Memory B cell (primary cell): ENCODE measurements around the gene TMC1.
"Not testable (repeated sequence)": the region's sequence is repeated elsewhere in the genome, so short reads cannot be mapped to it uniquely, and the experiment has no call there.

ENCODE experiments used
- ATAC-seq: fragments of 150-1000 bp; cut with Tn5 transposase; 2 replicates; pipeline ENCODE4 v1.10.0; 2021; ENCODE audit warnings: low read depth, mild to moderate bottlenecking, moderate library complexity
- DNase-seq, 2 donors: peaks; one replicate each; pipeline ENCODE4 v3.0.0; 2022; ENCODE audit warnings: low spot score in 2 of 2
- H3K27ac Mint-ChIP-seq: one replicate; pipeline ENCODE4 v1.8.0; 2022; ENCODE audit warnings: mild to moderate bottlenecking, moderate library complexity, mixed read lengths
- H3K27me3 Mint-ChIP-seq: one replicate; pipeline ENCODE4 v1.8.0; 2022; ENCODE audit warnings: mixed read lengths
- H3K36me3 Mint-ChIP-seq: one replicate; pipeline ENCODE4 v1.8.0; 2022; ENCODE audit warnings: mild to moderate bottlenecking, mixed read lengths
- H3K4me1 Mint-ChIP-seq: one replicate; pipeline ENCODE4 v1.8.0; 2022; ENCODE audit warnings: mixed read lengths
- H3K4me3 Mint-ChIP-seq: one replicate; pipeline ENCODE4 v1.8.0; 2022; ENCODE audit warnings: mild to moderate bottlenecking, moderate library complexity, mixed read lengths
- H3K9me3 Mint-ChIP-seq: one replicate; pipeline ENCODE4 v1.8.0; 2022; ENCODE audit warnings: mixed read lengths

Gene TMC1

DNA sequence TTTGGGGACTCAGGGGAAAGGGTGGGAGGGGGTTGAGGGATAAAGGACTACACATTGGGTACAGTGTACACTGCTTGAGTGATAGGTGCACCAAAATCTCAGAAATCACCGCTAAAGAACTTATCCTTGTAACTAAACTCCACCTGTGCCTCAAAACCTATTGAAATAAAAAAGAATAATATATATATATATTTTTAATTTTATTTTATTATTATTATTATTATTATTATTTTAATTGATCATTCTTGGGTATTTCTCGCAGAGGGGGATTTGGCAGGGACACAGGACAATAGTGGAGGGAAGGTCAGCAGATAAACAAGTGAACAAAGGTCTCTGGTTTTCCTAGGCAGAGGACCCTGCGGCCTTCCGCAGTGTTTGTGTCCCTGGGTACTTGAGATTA lies 328.8 kb downstream of the TMC1 start:
- not testable (repeated sequence) for H3K36me3 Mint-ChIP-seq, H3K27me3 Mint-ChIP-seq, H3K4me1 Mint-ChIP-seq, H3K4me3 Mint-ChIP-seq, ATAC-seq, H3K9me3 Mint-ChIP-seq, H3K27ac Mint-ChIP-seq, DNase-seq

DNA sequence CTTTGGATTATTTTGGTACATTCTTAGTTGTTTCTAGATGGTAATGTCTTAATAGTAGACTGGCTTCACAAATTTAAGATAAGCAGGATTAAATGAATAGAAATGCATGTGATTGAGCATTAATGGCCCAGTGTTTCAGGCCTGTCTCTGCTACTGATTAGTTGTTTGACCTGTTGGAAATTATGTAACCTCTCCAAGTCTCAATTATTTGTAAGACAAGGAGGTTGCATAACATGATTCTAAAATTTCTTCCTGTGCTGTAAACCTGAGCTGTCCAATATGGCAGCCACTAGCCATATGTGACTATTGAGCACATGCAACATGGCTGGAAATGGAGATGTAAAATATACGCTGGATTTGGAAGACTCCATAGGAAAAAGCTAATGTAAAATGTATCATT lies 333.9 kb downstream of the TMC1 start:
- no peak overlapping the region for H3K4me3 Mint-ChIP-seq

DNA sequence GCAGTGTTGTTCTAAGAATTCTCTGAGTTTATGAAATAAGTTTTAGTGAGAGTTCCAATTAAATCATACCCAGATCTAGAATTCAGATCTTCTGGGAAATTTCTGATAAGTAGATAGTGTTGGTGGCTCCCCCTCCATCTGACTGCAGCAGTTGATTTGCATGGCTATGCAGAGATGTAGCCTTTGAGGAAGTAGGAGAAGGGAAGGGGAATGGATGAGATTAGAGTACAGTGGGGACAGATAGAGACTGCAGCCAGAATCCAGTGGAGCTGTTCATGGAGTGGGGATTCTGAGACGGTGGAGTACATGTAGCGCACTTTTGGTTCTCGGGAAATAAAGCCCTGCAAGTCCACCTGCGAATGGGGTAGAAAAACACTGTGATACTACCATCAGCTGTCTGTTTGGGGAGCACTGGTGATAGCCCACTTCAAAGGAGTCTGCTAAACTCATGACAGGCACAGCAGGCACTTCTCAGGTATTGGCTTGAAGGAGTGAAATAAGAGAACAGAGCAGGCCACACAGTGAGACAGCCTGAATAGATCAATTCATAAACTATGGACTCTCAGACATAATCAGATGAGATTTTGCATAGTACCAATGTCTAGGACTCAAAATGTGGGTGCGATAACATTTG lies 334.6 kb downstream of the TMC1 start:
- ATAC-seq (no peak), DNase-seq (no peak)
- H3K4me3 Mint-ChIP-seq: no peak overlapping the region
- no peaks in the 10 kb centered on the region for H3K27me3 Mint-ChIP-seq
- no peaks in the 10 kb centered on the region for H3K9me3 Mint-ChIP-seq
- no peaks in the 10 kb centered on the region for H3K36me3 Mint-ChIP-seq
- H3K27ac Mint-ChIP-seq: no peak overlapping the region
- H3K4me1 Mint-ChIP-seq: peaks cover 2% of the 10 kb centered on the region

More for the DNA sequence above, 333.9 kb downstream of the TMC1 start:
- H3K27me3 Mint-ChIP-seq: no peaks in the 10 kb centered on the region
- no peak overlapping the region for H3K27ac Mint-ChIP-seq
- DNase-seq (no peak), ATAC-seq (no peak)
- H3K4me1 Mint-ChIP-seq: peaks cover 2% of the 10 kb centered on the region
- H3K9me3 Mint-ChIP-seq: no peaks in the 10 kb centered on the region
- H3K36me3 Mint-ChIP-seq: no peaks in the 10 kb centered on the region

DNA sequence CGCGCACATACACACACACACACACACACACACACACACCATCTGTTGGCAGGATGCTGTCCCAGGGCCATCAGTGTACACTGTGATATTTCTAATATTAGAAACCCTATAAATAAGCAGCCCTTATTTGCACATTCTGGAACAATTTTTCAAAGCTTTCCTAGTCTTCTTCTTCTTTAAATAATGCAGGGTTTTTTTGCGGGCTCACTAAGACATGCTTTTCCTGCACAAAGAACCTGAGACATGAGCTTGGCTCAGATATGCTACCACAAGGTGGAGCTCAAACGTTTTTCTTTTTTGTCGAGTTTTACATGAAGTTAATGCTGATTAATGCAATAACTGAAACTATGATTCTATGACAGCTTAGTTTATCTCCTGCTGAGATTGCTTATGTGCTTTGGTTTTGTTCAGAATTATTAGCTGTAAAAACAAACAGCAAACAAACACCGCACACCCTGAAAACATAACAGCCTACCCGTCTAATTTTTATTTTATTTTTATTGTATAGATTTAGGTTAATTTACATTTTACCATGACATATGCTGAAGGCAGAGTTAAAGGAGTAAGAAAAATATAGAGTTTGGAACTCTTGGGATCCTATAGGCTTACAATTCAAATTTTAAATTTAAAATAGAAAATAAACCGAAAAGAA lies 335.7 kb downstream of the TMC1 start:
- H3K36me3 Mint-ChIP-seq: no peaks in the 10 kb centered on the region
- no peak for DNase-seq
- H3K4me3 Mint-ChIP-seq: no peak overlapping the region
- no peak overlapping the region for H3K27ac Mint-ChIP-seq
- ATAC-seq: no peak
- no peaks in the 10 kb centered on the region for H3K27me3 Mint-ChIP-seq
- H3K4me1 Mint-ChIP-seq: peaks cover 2% of the 10 kb centered on the region
- H3K9me3 Mint-ChIP-seq: no peaks in the 10 kb centered on the region

DNA sequence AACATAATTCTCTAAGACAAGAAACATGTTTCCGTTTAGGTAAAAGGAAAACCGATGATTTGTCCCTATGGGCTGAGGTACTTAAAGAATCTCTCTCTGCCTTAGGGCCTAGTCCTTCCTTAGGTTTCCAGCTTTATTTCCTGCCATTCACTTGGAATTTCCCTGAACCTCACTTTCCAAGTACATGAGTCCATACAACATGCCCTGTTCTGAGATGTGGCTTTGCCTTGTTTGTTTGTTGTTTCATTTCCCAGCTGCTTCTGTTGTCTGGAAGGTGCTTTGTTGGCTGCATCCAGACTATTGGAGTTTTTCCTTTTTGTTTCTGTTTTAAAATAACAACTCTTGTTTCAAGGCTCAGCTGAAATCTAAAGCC lies 336.2 kb downstream of the TMC1 start:
- no peaks in the 10 kb centered on the region for H3K9me3 Mint-ChIP-seq
- ATAC-seq: no peak

DNA sequence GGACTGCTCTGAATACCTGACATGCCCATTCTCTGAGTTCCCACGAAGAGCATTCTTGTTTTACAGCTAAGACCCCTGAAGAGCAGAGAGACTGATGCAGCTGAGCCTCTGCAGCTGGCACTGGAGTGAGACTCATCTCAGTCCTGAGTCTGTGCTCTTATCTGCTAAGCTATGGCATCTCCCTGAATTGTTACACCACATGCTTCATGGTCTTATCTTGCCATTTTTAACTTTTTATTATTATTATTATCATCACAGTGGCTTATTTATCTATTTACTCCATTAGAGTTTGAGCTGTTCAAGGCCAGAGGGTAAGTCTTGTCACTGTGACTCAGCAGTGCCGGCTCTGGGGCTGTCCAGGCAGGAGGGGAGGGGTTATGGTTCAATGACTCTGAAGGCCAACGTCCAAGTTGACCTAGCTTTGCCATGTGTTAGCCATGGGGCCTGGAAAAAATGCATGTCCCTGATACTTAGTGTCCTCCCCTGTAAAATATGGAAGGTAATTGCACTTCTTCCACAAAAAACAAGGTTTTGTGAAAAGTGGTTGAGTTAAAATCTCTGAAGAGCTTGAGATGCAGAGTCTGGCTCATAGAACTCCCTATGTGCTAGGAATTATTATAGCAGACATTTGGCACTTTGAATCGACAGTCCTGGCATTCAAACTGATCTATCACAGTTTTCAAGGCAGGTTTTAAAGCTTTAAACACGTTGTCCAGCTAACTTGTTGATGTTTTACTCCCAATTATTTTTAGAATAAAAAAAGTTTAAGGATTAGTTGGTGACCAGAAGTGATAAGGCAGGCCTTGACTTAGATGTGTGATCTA lies 336.9 kb downstream of the TMC1 start:
- ATAC-seq: no peak
- H3K9me3 Mint-ChIP-seq: no peaks in the 10 kb centered on the region
- H3K36me3 Mint-ChIP-seq: no peaks in the 10 kb centered on the region

More for the DNA sequence above, 336.2 kb downstream of the TMC1 start:
- H3K27me3 Mint-ChIP-seq: no peaks in the 10 kb centered on the region
- no peak overlapping the region for H3K4me3 Mint-ChIP-seq
- H3K27ac Mint-ChIP-seq: no peak overlapping the region
- peaks cover 2% of the 10 kb centered on the region for H3K4me1 Mint-ChIP-seq
- DNase-seq: no peak
- no peaks in the 10 kb centered on the region for H3K36me3 Mint-ChIP-seq

DNA sequence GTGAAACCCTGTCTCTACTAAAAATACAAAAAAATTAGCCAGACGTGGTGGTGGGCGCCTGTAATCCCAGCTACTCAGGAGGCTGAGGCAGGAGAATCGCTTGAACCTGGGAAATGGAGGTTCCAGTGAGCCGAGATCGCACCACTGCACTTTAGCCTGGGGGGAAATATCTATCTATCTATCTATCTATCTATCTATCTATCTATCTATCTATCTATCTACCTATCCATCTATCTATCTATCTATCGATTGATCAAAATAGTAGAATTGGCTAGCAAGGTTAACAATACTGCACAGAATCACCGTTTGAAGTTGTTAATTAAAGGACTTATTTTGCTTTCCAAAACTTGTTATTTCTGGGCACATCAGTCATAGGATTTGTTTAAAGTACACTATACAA lies 341.4 kb downstream of the TMC1 start:
- H3K27me3 Mint-ChIP-seq, ATAC-seq, H3K4me1 Mint-ChIP-seq, H3K27ac Mint-ChIP-seq, DNase-seq, H3K36me3 Mint-ChIP-seq, H3K9me3 Mint-ChIP-seq, H3K4me3 Mint-ChIP-seq: not testable (repeated sequence)

More for the DNA sequence above, 336.9 kb downstream of the TMC1 start:
- Mint-ChIP-seq H3K4me3 (no peak overlapping the region), H3K4me1 (peaks cover 2% of the 10 kb centered on the region), H3K27ac (no peak overlapping the region), H3K27me3 (no peaks in the 10 kb centered on the region)
- DNase-seq: no peak

DNA sequence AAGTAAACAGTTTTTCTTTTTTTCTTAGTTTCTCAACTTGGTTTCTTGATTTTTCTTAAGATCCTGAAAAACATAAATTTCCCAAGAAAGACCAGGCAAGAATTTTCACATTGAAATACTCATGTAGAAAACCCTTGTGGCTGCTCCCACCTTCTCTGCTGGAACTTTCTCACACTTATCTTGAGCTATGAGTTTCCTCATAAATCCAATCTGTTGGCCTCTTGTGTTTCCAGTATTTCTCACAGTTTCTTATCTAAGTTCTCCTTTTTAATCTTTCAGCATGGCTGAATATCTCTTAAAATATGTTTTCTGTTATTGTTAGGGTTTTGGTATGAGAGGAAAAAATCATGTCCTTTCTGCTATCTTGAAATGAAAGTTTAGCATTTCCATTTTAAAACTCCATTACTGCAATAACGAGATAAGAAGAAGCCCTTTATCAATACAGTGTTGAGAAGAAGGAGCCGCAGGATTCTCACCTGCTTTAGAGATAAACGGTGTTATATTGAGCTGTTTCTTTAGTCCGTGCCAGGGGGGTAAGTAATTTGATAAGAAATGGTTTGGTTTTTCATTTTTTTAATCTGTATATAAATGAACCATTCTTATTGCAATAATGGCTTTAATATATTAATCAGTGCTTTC lies 342.2 kb downstream of the TMC1 start:
- H3K9me3 Mint-ChIP-seq: peaks cover 2% of the 10 kb centered on the region

DNA sequence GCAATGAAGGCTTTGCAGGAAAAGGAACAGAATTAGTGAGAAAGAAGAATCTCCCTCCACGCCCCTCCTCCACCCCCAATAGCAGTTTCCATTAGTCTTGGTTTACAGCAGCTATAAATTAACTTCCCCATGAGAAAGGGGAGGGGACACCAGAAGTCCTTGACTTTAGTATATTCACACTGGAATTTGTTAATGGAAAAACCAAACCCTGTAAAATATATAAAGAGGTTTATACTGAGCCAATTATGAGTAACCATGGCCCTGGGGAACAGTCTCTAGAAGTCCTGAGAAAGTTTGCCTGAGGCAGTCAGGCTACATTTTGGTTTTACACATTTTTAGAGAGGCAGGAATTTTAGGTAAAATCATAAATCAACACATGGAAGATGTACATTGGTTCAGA lies 342.9 kb downstream of the TMC1 start:
- no peak overlapping the region for H3K4me3 Mint-ChIP-seq
- no peaks in the 10 kb centered on the region for H3K4me1 Mint-ChIP-seq
- ATAC-seq: no peak
- no peak for DNase-seq
- no peak overlapping the region for H3K27ac Mint-ChIP-seq
- H3K36me3 Mint-ChIP-seq: peaks cover 1% of the 10 kb centered on the region
- H3K9me3 Mint-ChIP-seq: peaks cover 2% of the 10 kb centered on the region
- peaks cover 2% of the 10 kb centered on the region for H3K27me3 Mint-ChIP-seq

More for the DNA sequence above, 342.2 kb downstream of the TMC1 start:
- Mint-ChIP-seq H3K27me3 (peaks cover 1% of the 10 kb centered on the region), H3K27ac (no peak overlapping the region), H3K4me3 (no peak overlapping the region), H3K36me3 (peaks cover 1% of the 10 kb centered on the region), H3K4me1 (no peaks in the 10 kb centered on the region)
- ATAC-seq: no peak
- no peak for DNase-seq

DNA sequence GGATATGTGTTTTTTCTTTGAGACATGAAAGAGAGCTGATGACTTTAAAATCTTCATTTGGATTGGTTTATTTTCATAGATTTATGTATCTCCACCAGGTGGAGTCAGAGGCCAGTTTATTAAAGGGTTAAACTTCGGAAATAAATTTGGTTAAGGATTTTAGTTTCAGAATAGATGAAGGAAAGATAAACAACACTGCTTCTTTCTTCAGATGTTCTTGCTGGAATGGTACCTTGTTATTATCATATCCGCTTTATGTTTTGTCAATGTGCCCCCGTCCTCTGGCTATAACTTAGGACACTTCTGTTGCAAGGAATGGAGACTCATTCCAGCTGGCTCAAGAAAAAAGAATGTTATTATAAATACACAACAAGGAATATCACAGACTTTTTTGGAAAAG lies 350.3 kb downstream of the TMC1 start:
- peaks cover 9% of the 10 kb centered on the region for H3K27me3 Mint-ChIP-seq

DNA sequence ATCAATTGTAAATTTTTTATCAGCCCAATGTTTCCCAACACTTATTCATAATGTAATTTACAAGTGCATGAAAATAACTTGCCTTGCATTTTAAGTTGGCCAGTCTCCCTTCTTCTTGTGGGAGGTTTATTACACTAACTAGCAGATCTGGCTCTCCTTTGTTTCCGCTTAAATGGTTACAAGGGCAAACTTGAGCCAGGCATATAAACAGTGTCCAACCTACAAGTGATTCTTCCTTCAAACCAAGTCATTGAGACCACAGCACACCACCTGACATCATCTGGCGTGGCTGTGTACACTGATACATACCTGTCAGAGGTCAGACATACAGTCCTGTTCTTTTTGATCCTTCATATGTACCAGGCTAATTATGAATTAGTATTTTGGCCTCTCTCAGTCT lies 351.3 kb downstream of the TMC1 start:
- H3K4me1 Mint-ChIP-seq: no peaks in the 10 kb centered on the region
- peaks cover 2% of the 10 kb centered on the region for H3K9me3 Mint-ChIP-seq
- no peak for DNase-seq
- ATAC-seq: no peak
- peaks cover 9% of the 10 kb centered on the region for H3K27me3 Mint-ChIP-seq
- H3K4me3 Mint-ChIP-seq: no peak overlapping the region
- no peak overlapping the region for H3K27ac Mint-ChIP-seq
- H3K36me3 Mint-ChIP-seq: peaks cover 1% of the 10 kb centered on the region

More for the DNA sequence above, 350.3 kb downstream of the TMC1 start:
- H3K4me1 Mint-ChIP-seq: no peaks in the 10 kb centered on the region
- H3K4me3 Mint-ChIP-seq: no peak overlapping the region
- H3K36me3 Mint-ChIP-seq: peaks cover 1% of the 10 kb centered on the region
- no peak for DNase-seq
- no peak overlapping the region for H3K27ac Mint-ChIP-seq
- no peak for ATAC-seq
- peaks cover 2% of the 10 kb centered on the region for H3K9me3 Mint-ChIP-seq

DNA sequence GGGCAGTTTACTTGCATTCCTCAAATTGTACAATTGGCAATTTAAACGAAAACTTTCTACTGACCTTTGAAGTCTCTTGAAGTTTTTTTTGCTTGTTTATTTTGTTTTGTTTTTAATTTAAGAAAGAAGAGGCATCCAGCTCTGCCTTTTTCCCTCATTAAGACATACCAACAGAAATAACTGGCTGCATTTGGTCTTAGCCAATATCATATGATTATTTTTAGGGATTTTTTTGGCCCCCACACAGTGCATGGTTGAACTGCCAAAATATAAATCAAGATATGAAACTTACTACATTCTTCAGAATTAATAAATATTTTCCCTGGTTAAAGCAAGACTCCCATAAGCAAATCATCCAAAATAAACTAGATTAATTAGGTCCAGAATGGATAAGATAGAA lies 352.0 kb downstream of the TMC1 start:
- DNase-seq (no peak), ATAC-seq (no peak)
- Mint-ChIP-seq H3K36me3 (no peaks in the 10 kb centered on the region), H3K9me3 (no peaks in the 10 kb centered on the region), H3K27ac (no peak overlapping the region), H3K4me1 (no peaks in the 10 kb centered on the region), H3K27me3 (peaks cover 8% of the 10 kb centered on the region), H3K4me3 (no peak overlapping the region)

DNA sequence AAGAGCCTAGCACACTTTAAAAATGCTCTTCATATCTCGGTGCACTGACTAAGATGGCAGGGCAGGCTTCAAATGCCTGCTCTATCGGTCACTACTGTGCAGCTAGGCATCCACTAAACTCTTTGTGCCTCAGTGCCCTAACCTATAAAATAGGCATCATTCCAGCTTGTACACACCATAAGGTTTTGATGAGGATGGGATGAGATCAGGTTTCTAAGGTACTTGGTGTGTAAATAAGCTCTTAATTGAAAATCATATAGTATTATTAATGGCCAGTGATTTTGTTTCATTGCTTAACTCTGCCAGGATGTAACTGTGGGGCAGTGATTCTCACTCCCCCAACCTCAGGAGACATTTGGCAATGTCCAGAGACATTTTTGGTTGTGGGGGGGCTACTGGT lies 352.9 kb downstream of the TMC1 start:
- Mint-ChIP-seq H3K27me3 (peaks cover 7% of the 10 kb centered on the region), H3K4me1 (no peaks in the 10 kb centered on the region), H3K9me3 (no peaks in the 10 kb centered on the region), H3K4me3 (no peak overlapping the region), H3K36me3 (no peaks in the 10 kb centered on the region), H3K27ac (no peak overlapping the region)
- no peak for ATAC-seq
- DNase-seq: no peak

DNA sequence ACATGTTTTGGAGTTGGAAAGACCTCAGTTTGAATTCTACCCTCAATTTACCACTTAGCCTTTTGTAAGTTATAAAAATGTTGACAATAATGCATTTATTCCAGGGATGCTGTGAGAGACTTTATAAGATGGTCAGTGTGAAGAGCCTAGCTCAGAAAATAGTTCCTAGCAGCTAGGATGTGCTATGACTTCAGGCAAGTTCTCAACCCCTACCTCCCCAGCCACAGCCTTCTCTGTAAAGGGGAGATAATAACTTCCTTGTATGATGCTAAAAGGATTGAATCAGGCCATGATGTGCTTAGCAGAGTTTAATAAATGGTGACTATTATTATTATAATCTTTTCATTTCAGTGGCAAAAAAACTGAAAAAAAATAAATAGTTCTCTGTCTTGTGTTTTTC lies 353.8 kb downstream of the TMC1 start:
- H3K4me1 Mint-ChIP-seq: no peaks in the 10 kb centered on the region
- no peak overlapping the region for H3K27ac Mint-ChIP-seq
- ATAC-seq: no peak
- no peaks in the 10 kb centered on the region for H3K36me3 Mint-ChIP-seq
- no peak for DNase-seq
- H3K4me3 Mint-ChIP-seq: no peak overlapping the region
- H3K9me3 Mint-ChIP-seq: peaks cover 2% of the 10 kb centered on the region
- peaks cover 6% of the 10 kb centered on the region for H3K27me3 Mint-ChIP-seq
